GM12801 (cell line): ENCODE results near the gene MAGIX.

Experiments used
- CTCF ChIP-seq: IDR thresholded peaks from one replicate; pipeline ENCODE4 v1.5.1; 2011; ENCODE audit warnings: control low read depth; ENCODE audit not compliant: insufficient read length; ENCODE audit errors: extremely low read depth

MAGIX gene

GRCh38 chrX:49199906-49200771, 37.6 kb downstream of the MAGIX start, which contains the start of gene SYP:
Gene SYP, minus strand, starts transcription at chrX:49200193. Its CDS starts 7 bp downstream, at chrX:49200186.
- no peak for TF ChIP-seq CTCF

DNA sequence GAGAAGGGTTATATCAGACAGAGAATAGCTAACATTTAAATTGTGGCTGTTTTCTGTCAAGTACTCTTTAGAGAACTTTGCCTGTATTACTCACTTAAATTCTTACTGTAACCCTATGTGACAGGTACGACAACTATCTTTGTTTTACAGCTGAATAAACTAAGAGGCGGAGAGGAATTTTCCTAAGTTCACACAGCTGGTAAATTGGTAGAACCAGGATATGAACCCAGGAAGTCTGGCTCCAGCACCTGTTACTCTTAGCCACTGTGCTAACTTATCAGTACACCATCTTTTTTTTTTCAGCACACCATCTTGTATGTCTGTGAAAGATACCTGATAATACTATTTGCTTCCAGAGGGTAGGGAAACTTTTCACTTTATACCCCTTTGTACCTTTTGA, 39.5 kb downstream of the MAGIX start:
- no peak for TF ChIP-seq CTCF

- no peak for TF ChIP-seq CTCF
Measured at GRCh38 chrX:49203536-49203935, 41.0 kb downstream of the MAGIX start.

- TF ChIP-seq CTCF = no peak
Measured at GRCh38 chrX:49204017-49204416, 41.5 kb downstream of the MAGIX start.

- no peak for TF ChIP-seq CTCF
Measured at GRCh38 chrX:49204709-49205108, 42.2 kb downstream of the MAGIX start.

DNA sequence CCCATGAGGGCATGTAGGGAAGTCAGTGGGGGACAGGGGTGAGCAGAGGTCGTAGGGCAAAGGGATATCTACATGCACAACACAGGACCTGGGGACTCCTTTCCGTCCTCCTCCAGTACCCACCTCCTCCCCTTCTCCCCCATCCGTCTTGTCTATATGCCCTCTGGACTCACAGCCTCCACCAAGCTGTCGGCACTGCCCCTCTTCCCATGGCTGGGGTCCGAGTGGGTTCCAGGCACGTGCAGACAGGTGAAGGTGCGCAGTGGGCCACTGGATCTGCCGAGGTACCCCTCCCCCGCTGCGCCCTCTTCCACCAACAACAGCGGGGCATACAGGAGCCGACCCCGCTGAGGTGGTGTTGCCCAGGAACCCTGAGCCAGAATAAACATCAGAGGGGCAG, 42.9 kb downstream of the MAGIX start:
- TF ChIP-seq CTCF = no peak

- TF ChIP-seq CTCF = no peak
Measured at GRCh38 chrX:49206543-49206942, 44.0 kb downstream of the MAGIX start.
